GM10847 (cell line): ENCODE data around the gene RFC4.

ENCODE experiments used
- POLR2A ChIP-seq: IDR thresholded peaks from 2 replicates; pipeline ENCODE4 v1.6.1; 2011; ENCODE audit not compliant: insufficient read length; ENCODE audit errors: extremely low read depth

Gene RFC4, protein sequence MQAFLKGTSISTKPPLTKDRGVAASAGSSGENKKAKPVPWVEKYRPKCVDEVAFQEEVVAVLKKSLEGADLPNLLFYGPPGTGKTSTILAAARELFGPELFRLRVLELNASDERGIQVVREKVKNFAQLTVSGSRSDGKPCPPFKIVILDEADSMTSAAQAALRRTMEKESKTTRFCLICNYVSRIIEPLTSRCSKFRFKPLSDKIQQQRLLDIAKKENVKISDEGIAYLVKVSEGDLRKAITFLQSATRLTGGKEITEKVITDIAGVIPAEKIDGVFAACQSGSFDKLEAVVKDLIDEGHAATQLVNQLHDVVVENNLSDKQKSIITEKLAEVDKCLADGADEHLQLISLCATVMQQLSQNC

DNA sequence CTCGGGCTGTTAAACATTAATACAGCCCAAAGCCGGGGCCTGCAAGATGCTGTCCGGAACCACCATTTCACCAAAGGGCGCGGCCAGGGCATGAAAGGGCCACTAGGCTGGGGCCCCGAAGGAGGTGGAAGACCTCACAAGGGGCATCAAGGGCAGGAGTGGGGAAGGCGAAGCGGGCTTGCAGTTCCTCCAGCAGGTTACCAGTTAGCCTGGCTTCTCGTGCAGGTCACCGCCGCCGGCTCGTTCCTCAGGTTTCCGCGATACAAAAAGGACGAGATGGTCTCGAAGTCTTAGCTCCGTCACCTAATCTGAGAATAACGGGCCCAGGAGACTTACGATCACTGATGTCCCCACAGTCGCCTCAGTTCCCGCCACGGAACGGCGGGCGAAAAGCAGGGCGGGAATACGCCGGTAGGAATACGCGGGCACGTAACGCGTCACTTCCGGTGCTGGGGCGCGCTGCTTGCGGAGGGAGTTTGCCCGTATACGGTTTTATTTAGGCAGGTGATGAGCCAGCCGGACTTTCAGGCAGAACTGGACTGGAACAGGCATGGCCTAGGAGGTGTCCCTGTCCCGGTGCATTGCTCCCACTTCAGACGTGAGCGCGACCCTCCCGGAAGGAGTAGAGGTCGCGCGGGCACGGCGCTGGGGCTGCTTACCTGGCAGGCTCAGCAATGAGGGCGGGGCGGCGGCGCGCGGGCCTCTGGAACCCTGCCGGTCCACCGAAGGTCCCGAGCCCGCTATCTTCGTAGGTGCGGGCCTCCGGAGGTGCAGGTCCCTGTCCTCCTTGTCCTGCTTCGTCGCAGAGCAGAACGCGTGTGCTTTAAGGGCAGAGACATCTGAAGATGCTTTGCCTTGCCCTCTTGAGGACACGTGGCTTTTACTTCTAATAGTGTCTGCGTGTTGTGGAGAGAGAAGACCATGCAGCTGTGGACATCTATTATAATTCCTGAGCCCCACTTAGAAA lies at the start of gene RFC4:
TSS of gene RFC4 (minus strand) at position 394 of the 967 bp plus-strand sequence. CDS start 1,769 bp downstream, outside the sequence.
- no peak for TF ChIP-seq POLR2A

GRCh38 chr3:186854954-186855353 lies 48.7 kb upstream of the RFC4 start:
- TF ChIP-seq POLR2A = no peak

DNA sequence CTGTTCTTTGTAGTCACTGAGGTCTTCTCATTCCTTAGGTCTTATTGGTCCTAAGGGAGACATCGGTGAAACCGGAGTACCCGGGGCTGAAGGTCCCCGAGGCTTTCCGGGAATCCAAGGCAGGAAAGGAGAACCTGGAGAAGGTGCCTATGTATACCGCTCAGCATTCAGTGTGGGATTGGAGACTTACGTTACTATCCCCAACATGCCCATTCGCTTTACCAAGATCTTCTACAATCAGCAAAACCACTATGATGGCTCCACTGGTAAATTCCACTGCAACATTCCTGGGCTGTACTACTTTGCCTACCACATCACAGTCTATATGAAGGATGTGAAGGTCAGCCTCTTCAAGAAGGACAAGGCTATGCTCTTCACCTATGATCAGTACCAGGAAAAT lies 47.9 kb upstream of the RFC4 start:
- TF ChIP-seq POLR2A = no peak

GRCh38 chr3:186852994-186853393 lies 46.7 kb upstream of the RFC4 start:
- no peak for TF ChIP-seq POLR2A

DNA sequence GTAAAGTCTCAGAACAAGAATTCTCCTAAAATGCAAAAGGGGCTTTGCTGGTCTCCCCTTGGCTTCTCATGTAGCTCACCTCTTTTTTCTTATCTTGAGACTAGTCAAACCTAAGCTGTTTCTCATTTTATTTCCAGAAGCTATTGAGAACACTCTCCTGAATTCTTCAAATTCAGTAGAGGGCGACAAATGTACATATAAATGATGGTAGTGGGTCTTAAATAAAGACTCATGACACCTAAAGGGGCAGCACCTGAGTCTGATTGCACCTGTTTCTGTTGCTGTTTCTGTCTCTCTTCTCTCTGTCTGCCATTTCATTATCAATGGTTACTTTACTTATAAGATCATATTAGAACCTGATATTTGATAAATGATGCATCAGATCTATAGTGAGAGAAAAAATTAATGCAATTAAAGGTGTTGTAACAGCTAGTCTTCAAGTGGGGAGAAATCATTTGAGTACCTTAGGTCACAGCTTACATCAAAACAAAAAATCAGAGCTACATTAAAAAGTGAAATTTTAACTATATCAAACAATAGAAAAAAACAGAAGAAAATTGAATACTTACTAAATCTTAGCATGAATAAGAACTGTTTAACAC lies 43.2 kb upstream of the RFC4 start:
- TF ChIP-seq POLR2A = no peak

- TF ChIP-seq POLR2A = no peak
Measured at GRCh38 chr3:186847437-186847836, 41.2 kb upstream of the RFC4 start.

GRCh38 chr3:186845756-186846155 lies 39.5 kb upstream of the RFC4 start:
- TF ChIP-seq POLR2A = no peak

DNA sequence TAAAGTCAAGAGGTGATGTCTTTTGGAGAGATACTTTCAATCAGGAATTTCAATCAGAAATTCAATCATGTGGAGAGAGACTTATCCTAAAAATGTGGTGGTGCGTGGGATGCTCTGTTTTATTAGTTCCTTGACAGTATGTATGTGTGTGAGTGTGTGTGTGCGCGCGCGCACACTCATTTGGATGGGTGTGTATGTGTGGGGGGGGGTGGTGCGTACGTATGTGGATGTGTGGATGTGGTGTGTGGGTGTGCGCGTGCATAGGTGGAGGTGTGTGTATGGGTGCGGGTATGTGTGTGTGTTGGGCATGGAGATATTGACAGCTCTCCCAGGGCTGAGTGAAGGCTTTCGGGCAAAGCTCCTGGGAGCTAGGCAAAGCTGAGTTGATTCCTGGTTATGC lies 38.6 kb upstream of the RFC4 start:
- no peak for TF ChIP-seq POLR2A

- TF ChIP-seq POLR2A = no peak
Measured at GRCh38 chr3:186843039-186843432, 36.8 kb upstream of the RFC4 start.

DNA sequence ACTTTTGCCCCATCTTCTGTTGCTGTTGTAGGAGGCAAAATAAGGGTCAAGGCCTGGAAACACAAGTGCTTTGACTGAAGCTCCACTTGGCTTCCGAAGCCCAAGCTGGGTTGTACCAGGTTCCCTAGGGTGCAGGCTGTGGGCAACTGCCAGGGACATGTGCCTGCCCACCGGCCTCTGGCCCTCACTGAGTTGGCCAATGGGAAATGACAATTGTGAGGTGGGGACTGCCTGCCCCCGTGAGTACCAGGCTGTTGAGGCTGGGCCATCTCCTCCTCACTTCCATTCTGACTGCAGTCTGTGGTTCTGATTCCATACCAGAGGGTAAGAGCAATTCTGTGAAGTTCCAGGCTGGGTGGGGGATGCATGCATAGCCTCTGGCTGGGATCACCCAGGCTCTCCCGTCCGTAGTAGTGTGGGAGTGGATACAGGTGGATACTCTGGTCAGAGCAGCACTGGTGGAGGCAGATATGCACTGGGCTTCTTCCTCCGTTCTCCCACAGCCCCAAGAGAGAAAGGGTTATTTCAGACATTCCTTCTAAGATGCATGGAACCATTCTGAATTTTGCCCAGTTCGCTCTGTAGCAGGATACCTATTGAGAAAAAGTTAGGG lies 36.2 kb upstream of the RFC4 start, which contains the start of gene ADIPOQ:
TSS of gene ADIPOQ (plus strand) at position 285 of the 613 bp plus-strand sequence. CDS start 10,349 bp downstream, outside the sequence.
- no peak for TF ChIP-seq POLR2A

- no peak for TF ChIP-seq POLR2A
Measured at GRCh38 chr3:186841620-186842019, 35.3 kb upstream of the RFC4 start.

GRCh38 chr3:186839874-186840641 lies 33.8 kb upstream of the RFC4 start:
- no peak for TF ChIP-seq POLR2A

GRCh38 chr3:186832276-186832675 lies 26.0 kb upstream of the RFC4 start:
- no peak for TF ChIP-seq POLR2A

DNA sequence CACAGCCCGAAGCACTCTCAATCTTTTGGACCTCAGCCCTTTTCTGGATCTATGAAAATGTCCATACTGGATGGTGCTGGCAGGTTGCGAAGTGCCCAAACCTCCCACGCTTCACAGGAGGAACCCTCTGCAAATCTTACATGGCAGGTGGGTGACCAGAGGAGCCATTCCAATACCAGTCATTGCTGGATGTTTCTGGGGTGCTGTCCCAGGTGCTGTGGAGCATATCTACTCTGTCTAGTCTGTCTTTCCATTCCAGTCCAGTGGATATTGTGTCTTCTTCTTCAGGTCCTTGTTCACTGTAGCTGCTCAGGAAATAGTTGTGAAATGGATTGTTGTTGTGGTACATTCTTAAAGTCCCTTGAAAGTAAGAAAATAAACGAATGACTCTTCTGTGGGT lies 25.5 kb upstream of the RFC4 start:
- TF ChIP-seq POLR2A = no peak
